HUES6 (cell line): ENCODE data around the gene NGEF.

ENCODE experiments used
- H3K27ac ChIP-seq: 2 replicates; pipeline ENCODE4 v1.7.0; 2013; ENCODE audit warnings: low read depth, mild to moderate bottlenecking, low read length, inconsistent platforms
- H3K27me3 ChIP-seq: 2 replicates; pipeline ENCODE4 v1.6.1; 2013; ENCODE audit warnings: low read length; ENCODE audit not compliant: control insufficient read depth, insufficient read depth
- H3K36me3 ChIP-seq: 2 replicates; pipeline ENCODE4 v1.6.1; 2013; ENCODE audit warnings: low read length; ENCODE audit not compliant: control insufficient read depth, insufficient read depth
- H3K4me1 ChIP-seq: 2 replicates; pipeline ENCODE4 v1.6.1; 2013; ENCODE audit warnings: low read length; ENCODE audit not compliant: control insufficient read depth, insufficient read depth
- H3K4me3 ChIP-seq: 2 replicates; pipeline ENCODE4 v1.5.1; 2013; ENCODE audit warnings: low read depth, low read length
- H3K9ac ChIP-seq: one replicate; pipeline ENCODE4 v1.6.1; 2013; ENCODE audit warnings: mild to moderate bottlenecking, low read length
- H3K9me3 ChIP-seq: 2 replicates; pipeline ENCODE4 v1.6.1; 2013; ENCODE audit warnings: low read depth, low read length; ENCODE audit not compliant: control insufficient read depth, insufficient read depth

NGEF gene

DNA sequence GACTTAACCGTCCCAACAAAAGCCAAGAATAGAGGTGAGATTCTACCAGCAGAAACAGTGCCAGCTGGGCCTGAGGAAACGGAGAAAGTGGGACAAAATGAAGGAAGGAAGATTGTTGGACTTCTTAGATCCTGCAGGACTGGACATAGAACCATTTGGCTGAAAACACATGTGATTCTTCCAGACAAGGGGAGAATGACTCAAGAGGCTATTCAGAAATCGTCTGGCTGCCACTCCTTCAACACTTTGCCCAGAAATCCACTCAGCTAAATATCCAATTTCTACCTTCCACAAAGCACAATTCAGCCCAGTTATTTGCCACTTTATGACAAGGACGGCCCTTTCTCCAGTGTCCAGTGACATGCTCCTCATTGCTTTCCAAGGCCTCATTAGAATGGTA, 81.4 kb downstream of the NGEF start:
- H3K4me1 ChIP-seq = peaks cover 8% of the 10 kb centered on the region
- no peak overlapping the region for H3K27ac ChIP-seq
- H3K9me3 ChIP-seq = no peaks in the 10 kb centered on the region
- no peak overlapping the region for H3K9ac ChIP-seq
- H3K27me3 ChIP-seq = peaks cover 50% of the 10 kb centered on the region
- H3K4me3 ChIP-seq = no peak overlapping the region
- no peaks in the 10 kb centered on the region for H3K36me3 ChIP-seq

DNA sequence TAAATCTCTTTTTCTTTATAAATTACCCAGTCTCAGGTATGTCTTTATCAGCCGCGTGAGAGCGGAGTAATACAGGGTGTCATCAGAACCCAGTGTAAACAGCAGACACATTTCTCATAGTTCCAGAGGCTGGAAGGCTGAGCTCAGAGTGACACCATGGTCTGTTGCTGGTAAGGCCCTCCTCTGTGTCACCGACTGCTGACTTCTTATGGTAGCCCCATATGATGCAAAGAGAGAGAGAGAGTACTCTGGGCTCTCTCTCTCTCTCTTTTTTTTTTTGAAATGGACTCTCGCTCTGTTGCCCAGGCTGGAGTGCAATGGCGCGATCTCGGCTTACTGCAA, 83.0 kb downstream of the NGEF start:
- Histone ChIP-seq H3K27me3 (peaks cover 66% of the 10 kb centered on the region), H3K4me1 (peaks cover 23% of the 10 kb centered on the region), H3K9ac (no peak overlapping the region)

DNA sequence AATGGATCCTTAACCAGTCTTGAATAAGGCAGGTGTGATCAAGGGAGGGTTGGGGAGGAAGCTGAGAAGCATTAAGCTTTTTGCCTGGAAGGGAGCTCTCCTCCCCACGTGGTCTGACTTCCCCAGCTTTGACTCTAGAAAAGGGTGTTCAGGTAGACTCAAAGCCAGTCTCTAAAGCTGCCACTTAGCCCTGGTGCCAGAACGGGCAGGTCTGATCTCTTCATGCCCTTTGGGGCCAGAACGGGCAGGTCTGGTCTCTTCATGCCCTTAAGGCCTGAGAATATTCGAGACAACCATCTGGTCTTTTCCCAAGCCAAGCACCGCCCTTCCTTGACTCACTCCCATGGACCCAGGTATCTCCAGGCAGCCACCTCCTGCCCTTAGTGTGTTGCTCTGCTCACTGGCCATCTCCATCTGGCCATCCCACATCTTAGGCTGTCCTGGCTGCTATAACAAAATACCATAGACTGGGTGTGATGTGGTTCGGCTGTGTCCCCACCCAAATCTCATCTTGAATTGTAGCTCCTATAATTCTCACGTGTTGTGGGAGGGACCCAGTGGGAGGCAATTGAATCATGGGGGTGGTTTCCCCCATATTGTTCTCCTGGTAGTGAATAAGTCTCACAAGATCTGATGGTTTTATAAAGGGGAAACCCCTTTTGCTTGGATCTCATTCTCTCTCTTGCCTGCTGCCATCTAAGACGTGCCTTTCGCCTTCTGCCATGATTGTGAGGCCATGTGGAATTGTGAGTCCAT, 83.6 kb downstream of the NGEF start:
- H3K27me3 ChIP-seq = peaks cover 71% of the 10 kb centered on the region
- H3K4me1 ChIP-seq = peaks cover 23% of the 10 kb centered on the region
- no peak overlapping the region for H3K9ac ChIP-seq
- H3K4me3 ChIP-seq = peak overlapping the region; percentile 49
- no peaks in the 10 kb centered on the region for H3K36me3 ChIP-seq
- H3K27ac ChIP-seq = no peak overlapping the region
- no peaks in the 10 kb centered on the region for H3K9me3 ChIP-seq

More for the DNA sequence above, 83.0 kb downstream of the NGEF start:
- Histone ChIP-seq H3K27ac (no peak overlapping the region), H3K36me3 (no peaks in the 10 kb centered on the region), H3K9me3 (no peaks in the 10 kb centered on the region), H3K4me3 (no peak overlapping the region)

DNA sequence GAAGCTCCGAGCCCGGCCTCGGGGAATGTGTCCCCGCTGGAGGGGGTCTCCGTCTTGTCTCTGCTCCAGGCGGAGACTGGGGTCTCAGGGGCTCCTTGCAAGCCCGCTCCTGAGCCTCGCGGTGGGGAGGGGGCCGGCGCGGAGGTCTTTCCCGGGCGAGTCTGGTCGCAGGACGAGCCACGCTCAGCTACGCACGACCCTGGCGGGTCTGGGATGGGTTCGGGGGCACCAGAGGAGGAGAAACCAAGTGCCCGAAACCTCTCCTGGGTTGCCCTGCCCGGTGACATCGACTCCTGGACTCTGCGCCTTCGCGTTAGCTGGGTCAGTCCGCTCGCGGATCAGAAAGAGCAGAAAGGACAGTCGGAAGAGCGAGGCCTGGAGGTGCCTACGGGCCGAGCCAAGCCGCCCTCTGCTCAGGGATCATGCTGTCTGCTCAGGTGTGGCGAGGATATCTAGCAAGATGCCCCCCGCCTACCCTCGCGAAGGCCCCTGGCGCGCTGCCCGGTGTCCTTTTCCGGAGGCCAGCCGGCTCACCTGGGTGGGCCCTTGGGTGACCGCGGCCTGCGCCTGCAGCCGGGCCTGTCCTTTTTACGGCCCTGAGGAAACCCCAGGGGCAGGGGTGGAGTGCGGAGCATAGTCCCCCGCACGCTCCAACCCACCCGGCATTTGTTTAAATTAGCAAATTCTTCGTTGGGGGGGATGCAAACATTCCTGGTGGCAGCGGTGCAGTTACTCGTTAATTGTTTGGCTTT, 84.3 kb downstream of the NGEF start:
- peaks cover 23% of the 10 kb centered on the region for H3K4me1 ChIP-seq
- H3K27ac ChIP-seq = no peak overlapping the region
- H3K36me3 ChIP-seq = no peaks in the 10 kb centered on the region
- H3K4me3 ChIP-seq = peak overlapping the region; percentile 49
- no peaks in the 10 kb centered on the region for H3K9me3 ChIP-seq
- no peak overlapping the region for H3K9ac ChIP-seq
- H3K27me3 ChIP-seq = peaks cover 76% of the 10 kb centered on the region

DNA sequence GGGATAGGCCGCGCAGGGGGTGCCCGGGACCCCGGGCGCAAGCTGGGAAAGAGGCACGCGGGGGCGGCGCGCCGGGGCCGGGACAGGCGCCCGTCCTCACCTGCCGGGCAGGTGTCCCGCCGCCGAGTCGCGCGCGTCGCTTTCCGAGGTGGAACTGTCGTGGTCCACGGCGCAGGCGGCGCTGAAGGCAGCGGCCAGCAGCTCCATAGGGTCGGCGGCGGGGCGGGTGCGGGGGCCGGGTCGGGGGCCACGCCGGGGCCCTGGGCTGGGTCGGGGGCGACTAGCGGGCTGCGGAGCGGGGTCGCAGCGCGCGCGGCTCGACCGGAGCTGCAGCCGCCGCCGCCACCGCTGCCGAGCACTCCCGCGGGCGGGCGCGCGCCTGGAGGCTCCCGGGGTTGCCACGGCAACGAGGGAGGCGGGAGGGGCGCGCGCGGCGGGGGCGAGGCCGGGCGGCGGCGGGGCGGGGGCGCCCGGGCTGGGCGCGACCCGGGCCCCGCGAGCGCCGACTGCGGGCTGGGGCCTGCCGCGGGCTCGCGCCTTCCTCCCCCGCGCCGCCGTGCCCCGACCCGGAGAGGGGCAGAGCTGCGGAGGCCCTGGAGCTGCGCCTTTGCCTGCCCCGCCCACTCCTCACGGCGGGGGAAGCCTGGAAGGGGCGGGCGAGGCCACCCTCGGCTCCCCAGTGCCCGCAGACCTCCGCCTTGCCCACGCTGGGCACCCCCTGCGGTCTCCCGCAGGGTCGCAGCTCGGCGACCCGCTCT, 85.1 kb downstream of the NGEF start:
- Histone ChIP-seq H3K36me3 (no peaks in the 10 kb centered on the region), H3K4me1 (peaks cover 23% of the 10 kb centered on the region), H3K9me3 (no peaks in the 10 kb centered on the region), H3K9ac (no peak overlapping the region), H3K4me3 (peak overlapping the region; percentile 56), H3K27me3 (peaks cover 78% of the 10 kb centered on the region), H3K27ac (no peak overlapping the region)

DNA sequence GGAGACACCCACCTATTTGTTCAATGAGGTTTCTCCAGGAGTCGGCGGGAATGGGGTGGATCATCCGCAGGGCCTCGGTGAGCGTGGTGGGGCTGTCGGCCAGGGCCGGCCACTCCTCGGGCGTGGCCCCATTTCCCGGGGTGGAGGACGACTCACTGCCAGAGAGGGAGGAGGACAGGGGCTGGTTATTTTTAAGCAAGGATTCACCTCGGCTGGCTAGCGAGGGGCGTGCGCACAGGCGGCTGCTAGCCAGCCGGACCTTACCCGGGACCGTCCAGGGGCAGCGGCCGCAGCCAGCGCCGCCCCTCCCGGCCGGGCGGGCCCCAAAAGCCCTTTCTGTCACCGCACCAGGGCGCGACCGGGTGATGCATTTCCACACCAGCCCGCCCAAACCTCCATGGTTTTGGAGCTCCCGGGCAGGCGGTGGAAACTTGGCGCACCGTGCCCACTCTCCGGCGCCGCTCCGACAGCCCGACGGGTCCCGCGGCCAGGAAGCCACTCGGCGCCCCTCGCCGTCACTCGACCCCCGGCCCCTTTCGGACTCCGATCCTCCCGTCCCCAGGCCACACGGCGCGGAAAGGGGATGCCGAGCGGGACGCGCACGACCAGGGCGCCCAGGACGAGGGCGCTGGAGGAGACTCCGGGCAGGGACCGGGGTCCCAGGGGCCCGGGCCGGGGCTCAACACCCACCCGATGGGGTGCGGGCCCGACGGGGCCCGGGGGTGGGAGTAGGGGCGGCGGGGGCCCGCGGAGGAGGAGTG, 85.8 kb downstream of the NGEF start:
- Histone ChIP-seq H3K27ac (no peak overlapping the region), H3K4me1 (peaks cover 23% of the 10 kb centered on the region), H3K9ac (no peak overlapping the region), H3K4me3 (peak overlapping the region; percentile 56), H3K27me3 (peaks cover 78% of the 10 kb centered on the region), H3K9me3 (no peaks in the 10 kb centered on the region), H3K36me3 (no peaks in the 10 kb centered on the region)

DNA sequence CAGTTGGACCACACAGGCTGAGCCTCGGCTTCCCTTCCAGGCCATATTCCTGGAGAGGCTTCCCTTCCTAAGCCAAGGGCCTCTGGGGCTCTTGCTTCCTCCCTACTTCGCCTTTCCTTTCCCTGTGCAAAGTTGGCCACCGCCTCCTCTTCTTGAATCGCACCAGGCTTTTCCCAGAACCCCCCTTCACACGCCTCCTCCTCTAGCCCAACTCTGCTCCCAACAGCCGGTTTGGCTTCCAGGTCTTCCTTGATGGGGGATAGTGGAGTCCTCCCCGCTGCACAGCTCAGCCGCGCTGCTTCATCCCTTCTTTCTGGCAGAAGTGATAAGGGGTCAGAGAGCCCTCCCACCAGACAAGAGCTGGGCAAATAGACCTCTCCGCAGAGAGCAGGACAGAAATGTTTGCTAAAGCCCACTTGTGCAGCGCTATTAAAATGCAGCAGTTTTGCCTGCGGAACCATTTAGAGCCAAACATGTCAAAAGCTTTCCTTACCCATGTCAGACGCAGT, 86.6 kb downstream of the NGEF start:
- Histone ChIP-seq H3K9me3 (no peaks in the 10 kb centered on the region), H3K4me1 (peaks cover 23% of the 10 kb centered on the region), H3K36me3 (no peaks in the 10 kb centered on the region), H3K27ac (no peak overlapping the region), H3K27me3 (peaks cover 74% of the 10 kb centered on the region), H3K4me3 (peak overlapping the region; percentile 56), H3K9ac (no peak overlapping the region)

DNA sequence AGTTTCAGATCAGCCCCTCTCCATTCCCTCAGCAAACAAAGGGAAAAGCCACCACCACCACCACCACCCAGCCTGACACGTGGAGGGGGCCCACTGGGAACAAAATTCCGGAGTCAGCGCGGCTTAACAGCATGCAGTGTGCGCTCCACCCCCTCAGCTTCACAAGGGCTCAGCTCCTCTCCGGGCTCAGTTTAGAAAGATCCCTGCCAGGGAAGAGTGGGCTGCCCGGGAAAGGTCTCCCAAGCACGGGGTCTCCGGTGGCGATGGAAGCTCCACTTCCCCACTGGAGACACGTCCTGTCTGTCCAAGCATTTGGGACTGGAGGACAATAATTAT, 87.3 kb downstream of the NGEF start:
- no peak overlapping the region for H3K27ac ChIP-seq
- peaks cover 23% of the 10 kb centered on the region for H3K4me1 ChIP-seq
- H3K36me3 ChIP-seq = no peaks in the 10 kb centered on the region
- H3K27me3 ChIP-seq = peaks cover 67% of the 10 kb centered on the region
- H3K4me3 ChIP-seq = no peak overlapping the region
- no peaks in the 10 kb centered on the region for H3K9me3 ChIP-seq
- no peak overlapping the region for H3K9ac ChIP-seq

DNA sequence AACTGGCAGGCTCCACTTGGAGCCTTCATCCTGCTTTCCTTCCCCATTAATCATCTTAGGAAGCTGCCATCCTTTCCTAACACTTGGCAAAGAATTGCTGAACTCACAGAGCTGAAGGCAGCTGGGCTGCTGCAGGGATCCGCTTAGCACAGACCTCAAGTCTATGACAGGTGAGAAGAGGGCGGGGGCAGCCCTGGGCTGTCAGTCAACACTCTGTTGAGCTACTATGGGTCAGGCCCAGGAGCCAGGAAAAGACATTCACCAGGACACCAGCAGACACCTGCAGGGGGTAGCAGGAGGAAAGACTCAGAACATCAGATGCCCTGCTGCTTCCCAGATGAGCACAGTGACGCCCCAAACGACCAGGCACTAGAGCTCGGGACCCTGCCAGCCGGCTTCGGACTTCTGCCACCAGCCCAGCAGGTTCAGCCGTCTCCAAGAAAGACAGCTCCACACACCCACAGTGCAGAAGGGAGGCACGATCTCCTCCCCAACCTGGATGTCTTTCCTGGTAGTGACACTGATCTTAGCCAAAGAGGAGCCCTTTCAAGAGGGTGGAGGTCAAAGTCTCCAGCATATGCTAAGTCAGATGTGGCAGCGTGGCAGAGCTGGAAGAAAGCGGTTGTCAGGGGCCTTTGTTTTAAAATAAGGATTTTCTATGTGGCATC, 87.8 kb downstream of the NGEF start:
- H3K9ac ChIP-seq = no peak overlapping the region
- no peak overlapping the region for H3K27ac ChIP-seq
- no peaks in the 10 kb centered on the region for H3K36me3 ChIP-seq
- no peak overlapping the region for H3K4me3 ChIP-seq
- peaks cover 62% of the 10 kb centered on the region for H3K27me3 ChIP-seq
- peaks cover 23% of the 10 kb centered on the region for H3K4me1 ChIP-seq
- H3K9me3 ChIP-seq = no peaks in the 10 kb centered on the region

DNA sequence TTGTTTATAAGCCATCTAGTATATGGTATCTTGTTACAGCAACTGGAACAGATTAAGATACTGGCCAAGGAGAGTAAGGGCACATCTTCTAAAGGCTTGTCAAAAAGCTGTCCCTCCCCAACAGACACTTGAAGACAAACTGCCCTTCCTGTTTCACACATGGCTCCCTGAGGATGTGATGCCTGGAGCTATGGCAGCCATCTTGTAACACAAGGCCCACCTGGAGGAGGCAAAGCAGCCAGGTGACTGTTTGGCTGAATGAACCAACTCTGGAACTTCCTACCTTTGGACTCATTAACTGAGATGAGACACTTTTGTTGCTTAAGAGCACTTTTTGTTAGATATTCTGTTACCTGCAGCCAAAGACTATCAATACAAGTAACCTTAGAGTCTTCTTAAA, 88.6 kb downstream of the NGEF start:
- H3K4me3 ChIP-seq = no peak overlapping the region
- no peak overlapping the region for H3K9ac ChIP-seq
- no peak overlapping the region for H3K27ac ChIP-seq
- H3K9me3 ChIP-seq = no peaks in the 10 kb centered on the region
- H3K27me3 ChIP-seq = peaks cover 53% of the 10 kb centered on the region
- H3K4me1 ChIP-seq = peaks cover 23% of the 10 kb centered on the region
- no peaks in the 10 kb centered on the region for H3K36me3 ChIP-seq
